Erythroblast (primary cell): ENCODE measurements around the gene COMT.
A peak's percentile ranks its signal among the peaks of the same experiment; 100 is the strongest.

ENCODE experiments used
- DNase-seq, 2 experiments: peaks; one replicate each; lab custom pipeline; 2025; lab: John Stamatoyannopoulos, UW
- GATA1 ChIP-seq: IDR thresholded peaks from 2 replicates; pipeline ENCODE4 v1.6.1; 2011; ENCODE audit warnings: low read depth, mild to moderate bottlenecking, control low read depth, low read length, moderate library complexity
- POLR2A ChIP-seq: IDR thresholded peaks from 2 replicates; pipeline ENCODE4 v1.6.1; 2011; ENCODE audit warnings: mild to moderate bottlenecking, low read length

Gene COMT

GRCh38 chr22:19930551-19931486 is 10.8 kb upstream of the COMT start:
- DNase-seq, result no peak
- TF ChIP-seq POLR2A (no peak), GATA1 (no peak)

GRCh38 chr22:19931514-19931913 is 10.1 kb upstream of the COMT start:
- no peak for DNase-seq
- no peak for TF ChIP-seq POLR2A
- no peak for TF ChIP-seq GATA1

- DNase-seq, result peak; percentile 86 to 91
- TF ChIP-seq GATA1 (no peak), POLR2A (peak; percentile 79)
Observed at GRCh38 chr22:19932367-19933206, 9.0 kb upstream of the COMT start.

GRCh38 chr22:19933341-19934241 is 8.0 kb upstream of the COMT start:
- TF ChIP-seq POLR2A, result peak; percentile 71
- TF ChIP-seq GATA1, result peak; percentile 91
- peak; percentile 89 to 97 for DNase-seq

- DNase-seq, result peak; percentile 29 to 60
Observed at GRCh38 chr22:19935123-19935718, 6.4 kb upstream of the COMT start.

GRCh38 chr22:19936513-19936912 is 5.1 kb upstream of the COMT start:
- DNase-seq, result no peak
- TF ChIP-seq GATA1 (no peak), POLR2A (no peak)

- TF ChIP-seq GATA1, result no peak
- no peak for TF ChIP-seq POLR2A
- DNase-seq, result no peak
Observed at GRCh38 chr22:19937616-19938473, 3.7 kb upstream of the COMT start.

GRCh38 chr22:19940536-19941364 is 822 bp upstream of the COMT start:
- TF ChIP-seq GATA1, result no peak
- TF ChIP-seq POLR2A, result no peak
- DNase-seq, result no peak

- TF ChIP-seq GATA1, result no peak
- peak; percentile 37 to 52 for DNase-seq
Observed at GRCh38 chr22:19942157-19943081, 847 bp downstream of the COMT start.
